OCI-M2 (cell line): ENCODE measurements around the gene POLA1.
"Not testable (repeated sequence)": the region's sequence is repeated elsewhere in the genome, so short reads cannot be mapped to it uniquely, and the experiment has no call there.

Source experiments
- DNase-seq: peaks from one replicate; lab custom pipeline; 2025; ENCODE audit not compliant: unreplicated experiment; lab: John Stamatoyannopoulos, UW

Gene POLA1

GRCh38 chrX:24693453-24694202 is at the start of gene POLA1:
Gene POLA1, plus strand, starts transcription at chrX:24693918. Its CDS starts 44 bp downstream, at chrX:24693962.
- peak; percentile 89 for DNase-seq

- no peak for DNase-seq
Observed at GRCh38 chrX:24646006-24646405, 47.7 kb upstream of the POLA1 start.

DNA sequence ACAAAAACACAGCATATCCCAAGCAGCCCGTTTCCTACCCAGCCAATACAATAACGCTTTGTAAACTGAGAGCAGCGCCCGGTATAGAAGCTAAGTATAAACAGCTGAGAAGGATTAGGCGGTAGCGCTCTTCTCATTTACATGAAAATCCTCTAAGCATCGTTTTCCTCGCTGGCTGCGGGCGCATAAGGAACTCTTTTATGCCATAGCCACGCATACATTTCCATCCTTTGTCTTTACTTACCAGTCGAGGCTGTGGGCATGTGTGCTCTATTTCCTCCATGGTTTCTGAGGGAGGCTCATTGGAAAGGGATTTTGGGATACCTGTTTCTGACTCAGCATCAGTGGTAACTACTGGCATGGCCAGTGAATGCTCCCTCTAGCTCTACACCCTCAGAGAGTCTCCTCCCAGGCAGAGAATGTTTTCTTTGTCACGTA is 47.0 kb upstream of the POLA1 start:
- no peak for DNase-seq

- DNase-seq = peak; percentile 90
Observed at GRCh38 chrX:24647257-24648058, 46.3 kb upstream of the POLA1 start, which contains the start of gene PCYT1B. Gene PCYT1B, minus strand, starts transcription at chrX:24647347. Its CDS starts 242 bp downstream, at chrX:24647105.

GRCh38 chrX:24648495-24648894 is 45.2 kb upstream of the POLA1 start:
- no peak for DNase-seq

GRCh38 chrX:24651783-24652182 is 41.9 kb upstream of the POLA1 start:
- DNase-seq = no peak

- DNase-seq = not testable (repeated sequence)
Observed at GRCh38 chrX:24655679-24656078, 38.0 kb upstream of the POLA1 start.

DNA sequence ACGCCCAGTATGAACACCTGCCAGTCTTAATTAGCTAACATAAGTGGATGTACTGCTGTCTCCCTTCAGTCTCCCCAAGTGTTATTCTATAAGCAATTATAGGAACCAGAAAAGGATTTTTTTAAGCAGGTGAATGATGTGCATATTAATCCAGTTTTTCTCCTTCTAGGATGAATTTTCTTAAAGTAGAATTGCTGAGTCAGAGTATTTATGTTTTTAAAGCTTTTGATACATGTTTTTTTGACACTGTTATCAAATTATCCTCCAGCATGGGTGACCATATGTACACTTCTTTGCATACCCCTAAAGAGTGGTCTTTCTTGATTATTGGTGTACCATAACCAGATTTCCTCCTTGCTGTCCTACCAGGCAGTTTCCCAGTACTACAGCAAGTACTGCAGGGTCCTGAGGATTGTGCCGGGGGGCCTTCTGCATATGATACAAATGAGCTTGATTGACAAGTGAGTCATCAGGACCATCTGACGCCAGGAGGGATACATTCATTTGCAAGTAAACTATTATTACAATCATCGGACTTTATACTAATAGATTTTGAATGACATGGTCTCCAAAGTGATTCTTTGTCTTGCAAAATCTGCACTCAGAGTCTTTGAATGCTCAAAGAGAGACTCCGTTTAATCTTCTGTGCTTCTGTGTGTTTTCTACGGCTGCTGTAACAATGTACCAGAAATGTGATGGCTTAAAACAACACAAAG is 35.9 kb upstream of the POLA1 start:
- no peak for DNase-seq

DNA sequence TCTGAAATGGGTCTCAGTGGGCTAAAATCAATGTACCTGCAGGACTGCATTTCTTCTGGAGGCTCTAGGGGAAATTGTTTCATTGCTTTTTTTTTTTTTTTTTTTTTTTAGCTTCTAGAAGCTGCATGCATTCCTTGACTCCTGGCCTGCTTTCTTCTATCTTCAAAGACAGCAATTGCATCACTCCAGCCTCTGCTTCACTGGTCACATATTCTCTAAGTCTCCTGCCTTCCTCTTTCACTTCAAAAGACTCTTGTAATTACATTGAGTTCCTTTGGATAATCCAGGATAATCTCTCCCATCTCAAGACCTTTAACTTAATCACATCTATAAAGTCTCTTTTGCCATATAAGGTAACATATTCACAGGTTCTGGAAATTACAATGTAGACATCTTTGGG is 35.3 kb upstream of the POLA1 start:
- no peak for DNase-seq

GRCh38 chrX:24659106-24659505 is 34.6 kb upstream of the POLA1 start:
- no peak for DNase-seq

DNA sequence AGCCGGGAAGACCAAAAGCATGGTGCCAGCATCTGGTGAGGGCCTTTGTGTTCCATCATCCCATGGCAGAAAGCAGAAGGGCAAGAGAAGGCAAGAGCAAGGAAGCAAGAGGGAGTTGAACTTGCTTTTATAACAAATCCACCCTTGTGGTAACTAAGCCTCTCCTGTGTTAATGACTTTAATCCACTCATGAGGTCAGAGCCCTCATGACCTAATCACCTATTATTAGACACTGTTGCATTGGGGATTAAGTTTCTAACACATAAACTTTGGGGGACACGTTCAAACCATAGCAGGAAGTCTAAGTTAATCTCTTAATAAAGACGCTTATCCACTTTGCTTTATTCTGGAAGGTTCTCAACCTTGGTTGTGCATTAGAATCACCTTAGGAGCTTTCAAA is 34.1 kb upstream of the POLA1 start:
- no peak for DNase-seq

DNA sequence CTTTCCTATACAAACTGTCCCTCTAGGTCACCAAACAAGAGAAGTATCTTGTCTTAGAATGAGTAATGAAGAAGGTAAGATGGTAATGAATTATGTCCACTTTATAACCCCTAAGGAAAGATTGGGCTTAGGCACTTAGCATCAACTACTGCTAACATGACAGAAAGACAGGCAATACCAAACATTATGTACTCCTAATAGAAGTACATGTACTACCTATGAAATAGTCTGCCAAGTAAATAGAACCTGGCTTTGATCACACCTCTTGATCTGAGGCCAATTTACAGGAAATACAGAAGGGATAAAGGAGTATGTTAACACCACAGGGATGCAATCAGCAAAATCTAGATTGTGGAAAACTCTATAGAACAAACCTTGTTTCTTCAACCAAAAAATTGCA is 32.4 kb upstream of the POLA1 start:
- DNase-seq = no peak

DNA sequence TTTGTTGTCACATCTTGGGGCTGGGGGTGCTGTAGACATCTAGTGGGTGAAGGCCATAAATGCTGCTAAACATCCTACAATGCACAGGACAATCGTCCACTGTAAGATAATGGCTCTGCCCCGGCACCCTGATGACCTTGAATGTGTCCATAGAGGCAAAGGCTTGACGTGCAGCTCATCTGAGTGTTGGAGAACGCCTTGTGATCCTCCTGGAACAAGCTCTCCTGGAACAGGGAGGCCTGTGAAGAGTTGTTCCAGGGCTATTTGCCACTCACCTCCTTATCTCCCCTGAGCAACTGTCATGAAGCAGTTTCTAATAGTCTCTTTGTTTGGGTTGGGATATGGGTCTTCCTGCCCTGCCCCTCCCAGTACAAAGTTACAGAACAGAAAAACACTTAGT is 31.4 kb upstream of the POLA1 start:
- peak; percentile 72 for DNase-seq

- no peak for DNase-seq
Observed at GRCh38 chrX:24668111-24668510, 25.6 kb upstream of the POLA1 start.

- no peak for DNase-seq
Observed at GRCh38 chrX:24672701-24673190, 21.0 kb upstream of the POLA1 start.

DNA sequence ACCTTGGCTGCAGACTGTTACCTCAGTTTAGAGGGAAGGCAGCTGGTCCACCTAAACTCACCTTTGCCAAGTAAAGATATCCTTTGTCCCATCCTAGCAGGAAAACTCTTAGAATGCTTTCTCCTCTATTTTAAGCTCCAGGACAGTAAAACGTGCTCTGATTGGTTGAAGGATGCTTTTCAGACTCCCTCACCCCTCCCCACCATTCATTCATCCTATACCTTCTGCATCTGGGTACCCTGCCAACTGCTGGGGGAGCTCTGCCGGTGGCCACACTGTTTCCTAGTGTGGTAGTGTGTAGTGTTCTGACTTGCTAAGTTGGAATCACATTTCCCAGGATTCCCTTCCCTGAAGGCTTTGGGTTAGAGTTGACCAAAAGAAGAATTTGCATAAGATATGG is 20.3 kb upstream of the POLA1 start:
- DNase-seq = no peak

GRCh38 chrX:24676403-24677024 is 17.2 kb upstream of the POLA1 start:
- no peak for DNase-seq

- no peak for DNase-seq
Observed at GRCh38 chrX:24682739-24683432, 10.8 kb upstream of the POLA1 start.

- DNase-seq = no peak
Observed at GRCh38 chrX:24684048-24684447, 9.7 kb upstream of the POLA1 start.

- DNase-seq = no peak
Observed at GRCh38 chrX:24692305-24692704, 1.4 kb upstream of the POLA1 start.
